B cell (primary cell): ENCODE results near the gene EPB41L4B. TPM values are rescaled to one million over a fixed set of nuclear protein-coding genes. Genes with fewer than 3 reads are reported as not detected.

Experiments used
- ATAC-seq: fragments of 200-7000 bp; cut with Tn5 transposase; one replicate; pipeline ENCODE4 v1.10.0; 2021; ENCODE audit warnings: low read depth, mild to moderate bottlenecking, moderate number of reproducible peaks, moderate library complexity
- CTCF ChIA-PET: fragments of 350-600 bp; sonication (Branson Sonifier 250); formaldehyde crosslinking; loops from one replicate; lab custom pipeline; 2021; ENCODE audit warnings: antibody characterized with exemption, inconsistent platforms; lab: Charles Lee
- POLR2A ChIA-PET: fragments of 350-600 bp; sonication (Branson Sonifier 250); formaldehyde crosslinking; loops from one replicate; lab custom pipeline; 2021; ENCODE audit warnings: antibody characterized with exemption; lab: Charles Lee
- DNase-seq: peaks from one replicate; pipeline ENCODE4 v3.0.0; 2013
- H2AFZ ChIP-seq: 2 replicates; pipeline ENCODE4 v1.6.1; 2012; ENCODE audit warnings: mild to moderate bottlenecking, low read depth, low read length; ENCODE audit not compliant: insufficient read depth, poor library complexity, severe bottlenecking
- H3K27ac ChIP-seq, 2 donors: 1 replicate in 1 of 2; 2 replicates in 1 of 2; pipeline ENCODE4 v1.5.1; 2012 to 2013; ENCODE audit warnings: low read length in 2 of 2, mild to moderate bottlenecking in 2 of 2, moderate library complexity in 1 of 2
- H3K27me3 ChIP-seq, 4 experiments: fragments of 200-600 bp in 1 of 4; sonication (generic) in 1 of 4; replicated peaks in 1 of 4; 1 replicate in 2 of 4; 2 replicates in 2 of 4; pipeline versions ENCODE4 v1.6.1 to v1.7.0; 2013 to 2016; ENCODE audit warnings: low read length in 3 of 4, mild to moderate bottlenecking in 2 of 4, mixed read lengths in 1 of 4, moderate library complexity in 1 of 4; ENCODE audit not compliant: insufficient read depth in 4 of 4, control insufficient read depth in 3 of 4; ENCODE audit errors: control extremely low read depth in 1 of 4
- H3K36me3 ChIP-seq, 2 experiments: replicated peaks in 1 of 2; 1 replicate in 1 of 2; 2 replicates in 1 of 2; pipeline versions ENCODE4 v1.6.1 to v1.7.1; 2013; ENCODE audit warnings: low read length in 1 of 2; ENCODE audit not compliant: insufficient read depth in 2 of 2, control insufficient read depth in 1 of 2; ENCODE audit errors: control extremely low read depth in 1 of 2, extremely low read depth in 1 of 2
- H3K4me1 ChIP-seq, 2 donors: fragments of 200-600 bp in 1 of 2; sonication (generic) in 1 of 2; 1 replicate in 1 of 2; 2 replicates in 1 of 2; pipeline versions ENCODE4 v1.5.1 to v1.6.1; 2013 to 2017; ENCODE audit warnings: low read length in 2 of 2; ENCODE audit not compliant: control insufficient read depth in 2 of 2, insufficient read depth in 2 of 2
- H3K4me2 ChIP-seq: replicated peaks from 2 replicates; pipeline ENCODE3; 2012; ENCODE audit warnings: mild to moderate bottlenecking, low read depth, low read length; ENCODE audit not compliant: poor library complexity, severe bottlenecking
- H3K4me3 ChIP-seq, 5 experiments: fragments of 200-600 bp in 1 of 5; sonication (generic) in 1 of 5; 1 replicate in 3 of 5; 2 replicates in 2 of 5; pipeline versions ENCODE4 v1.5.1 to v1.7.0; 2011 to 2016; ENCODE audit warnings: low read length in 4 of 5, mild to moderate bottlenecking in 4 of 5, low read depth in 2 of 5, control low read depth in 1 of 5, moderate library complexity in 1 of 5; ENCODE audit not compliant: insufficient read depth in 1 of 5; ENCODE audit errors: control extremely low read depth in 1 of 5, extremely low read depth in 1 of 5
- H3K79me2 ChIP-seq: fragments of 200-600 bp; sonication (generic); one replicate; pipeline ENCODE4 v1.6.0; 2016; ENCODE audit warnings: low read length; ENCODE audit not compliant: control insufficient read depth, insufficient read depth
- H3K9ac ChIP-seq: fragments of 200-600 bp; sonication (generic); 2 replicates; pipeline ENCODE4 v1.6.1; 2017; ENCODE audit warnings: mild to moderate bottlenecking, low read length, moderate library complexity
- H3K9me3 ChIP-seq, 3 donors: one replicate each; pipeline versions ENCODE4 v1.6.1 to v1.7.1; 2013; ENCODE audit warnings: low read length in 2 of 3; ENCODE audit not compliant: control insufficient read depth in 2 of 3, insufficient read depth in 1 of 3; ENCODE audit errors: control extremely low read depth in 1 of 3
- H4K20me1 ChIP-seq: 2 replicates; pipeline ENCODE4 v1.6.0; 2012; ENCODE audit warnings: mild to moderate bottlenecking, low read length; ENCODE audit not compliant: insufficient read depth, control insufficient read depth, poor library complexity, severe bottlenecking
- H3K27ac Mint-ChIP-seq: one replicate; pipeline ENCODE4 v1.8.0; 2021; ENCODE audit warnings: mixed read lengths
- H3K27me3 Mint-ChIP-seq: one replicate; pipeline ENCODE4 v1.8.0; 2021; ENCODE audit warnings: mixed read lengths
- H3K4me1 Mint-ChIP-seq: one replicate; pipeline ENCODE4 v1.8.0; 2021; ENCODE audit warnings: mixed read lengths
- H3K4me3 Mint-ChIP-seq: one replicate; pipeline ENCODE4 v1.8.0; 2021; ENCODE audit warnings: mixed read lengths
- H3K9me3 Mint-ChIP-seq: one replicate; pipeline ENCODE4 v1.8.0; 2022; ENCODE audit warnings: mixed read lengths; ENCODE audit not compliant: insufficient read depth
- CTCF ChIP-seq: fragments of 200-600 bp; IDR thresholded peaks from one replicate; pipeline ENCODE4 v1.8.0; 2022; ENCODE audit warnings: antibody characterized with exemption, mild to moderate bottlenecking
- EZH2 ChIP-seq: IDR thresholded peaks from 2 replicates; pipeline ENCODE4 v1.6.1; 2012; ENCODE audit warnings: borderline replicate concordance, low read depth, mild to moderate bottlenecking, moderate library complexity, low read length; ENCODE audit not compliant: insufficient read depth, poor library complexity, severe bottlenecking
- WGBS: methylation state at CpG from one replicate; pipeline ENCODE4 v1.1.5; 2013; ENCODE audit warnings: missing lambda C conversion rate; ENCODE audit not compliant: insufficient coverage; 5-methylcytosine and 5-hydroxymethylcytosine counted together
- intact Hi-C: fragments of 100-400 bp; cut with micrococcal nuclease; formaldehyde crosslinking; loops from one replicate; pipeline ENCODE4 v1.10.0; 2022
- polyA plus RNA-seq: library from polyadenylated mRNA; depleted of rRNA; stranded (reverse); fragments of >200 nt; gene quantifications from 2 replicates; pipeline ENCODE4 v1.2.3, GENCODE V29; 2012
- total RNA-seq, 2 donors: library from RNA; stranded (reverse); fragments of 120-200 nt in 1 of 2; gene quantifications; 1 replicate in 1 of 2; 2 replicates in 1 of 2; pipeline versions ENCODE4 v1.2.3 to v1.2.4, GENCODE V29; 2013 to 2022

EPB41L4B gene
- total and polyA plus RNA-seq, 2 donors (not counting 1 experiment from before 2014, with no cell fraction given): 2.9 TPM; not detected in 1

DNA sequence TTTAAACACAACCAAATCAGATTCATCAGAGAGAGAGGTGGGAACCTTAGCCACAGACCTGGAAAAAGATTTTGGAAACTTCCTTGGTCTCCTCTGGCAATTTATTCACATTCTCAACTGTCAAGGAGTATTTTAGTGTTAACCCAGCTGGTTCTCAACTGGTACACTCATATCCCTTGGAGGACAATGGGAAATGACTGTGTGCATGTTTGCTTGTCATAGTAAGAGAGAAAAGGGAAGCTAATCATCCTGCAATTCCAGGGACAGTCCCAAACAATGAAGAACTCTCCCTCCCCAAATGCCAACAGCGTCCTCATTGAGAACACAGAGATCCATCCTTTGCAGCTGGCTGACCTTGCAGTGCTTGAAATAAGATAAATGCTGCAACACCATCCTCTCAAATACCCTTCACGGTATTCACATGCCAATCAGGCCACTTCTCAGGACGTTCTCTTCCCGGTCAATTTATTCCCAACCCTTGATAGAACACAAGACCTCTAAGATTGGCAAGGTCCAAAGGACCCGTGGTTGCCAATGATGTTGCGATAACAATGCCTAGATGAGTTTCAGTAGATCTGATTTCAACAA, 75.5 kb downstream of the EPB41L4B start:
- 93% methylated on average over 6 of the region's 6 CpGs for WGBS
- Histone ChIP-seq H3K9ac (no peak overlapping the region), H3K4me2 (no peak overlapping the region), H2AFZ (no peak overlapping the region), H3K79me2 (no peaks in the 10 kb centered on the region), H3K36me3 (no peaks in the 10 kb centered on the region), H4K20me1 (no peaks in the 10 kb centered on the region), H3K27me3 (peaks cover 0 to 16% (median 4%) of the 10 kb centered on the region in 4 experiments), H3K4me3 (no peak overlapping the region), H3K9me3 (no peaks in the 10 kb centered on the region), H3K4me1 (no peaks in the 10 kb centered on the region), H3K27ac (no peak overlapping the region)
- ATAC-seq (no peak), DNase-seq (no peak)
- H3K9me3 Mint-ChIP-seq: no peaks in the 10 kb centered on the region
- H3K27ac Mint-ChIP-seq: no peak overlapping the region
- TF ChIP-seq EZH2 (no peak), CTCF (no peak)
- H3K27me3 Mint-ChIP-seq: peaks cover 22% of the 10 kb centered on the region
- H3K4me1 Mint-ChIP-seq: no peaks in the 10 kb centered on the region
- ChIA-PET POLR2A (no interaction called here), CTCF (interaction anchor here (0.5 to 1.7 kb wide), 7 partner anchors 11 to 1117 kb away, joined by 3 to 11 read pairs (median 5); no protein-coding TSS in a partner anchor)
- H3K4me3 Mint-ChIP-seq: no peak overlapping the region
- intact Hi-C loops: loop anchor here (2.0 kb wide), 1 partner anchor 75 kb away; the partner anchor contains the start of gene EPB41L4B
